K562 (cell line): ENCODE measurements around the gene PHF21A. TPM values are rescaled to one million over a fixed set of nuclear protein-coding genes. Genes with fewer than 3 reads are reported as not detected.

Experiments used
- ELF1 ChIP-seq: fragments of 200-800 bp; sonication (Bioruptor generic); IDR thresholded peaks from 2 replicates; pipeline ENCODE4 v1.6.1; 2016; ENCODE audit warnings: missing genetic modification characterization, missing compliant biosample characterization
- ELF2 ChIP-seq: fragments of 250-450 bp; sonication (Bioruptor Pico); IDR thresholded peaks from 2 replicates; pipeline ENCODE4 v1.5.0; 2021; ENCODE audit warnings: mild to moderate bottlenecking
- ETV1 ChIP-seq: fragments of 450-650 bp; conservative IDR thresholded peaks from 2 replicates; pipeline ENCODE4 v1.6.1; 2016; ENCODE audit warnings: missing genetic modification characterization, control low read depth, low read depth, missing compliant biosample characterization
- HDAC2 ChIP-seq: fragments of 450-650 bp; IDR thresholded peaks from 2 replicates; pipeline ENCODE4 v1.6.1; 2016; ENCODE audit warnings: mild to moderate bottlenecking
- HNRNPLL ChIP-seq: fragments of 200-400 bp; formaldehyde crosslinking; IDR thresholded peaks from 2 replicates; pipeline ENCODE4 v1.6.1; 2017; ENCODE audit warnings: low read length, low read depth, mild to moderate bottlenecking; ENCODE audit not compliant: poor library complexity, severe bottlenecking
- KDM4B ChIP-seq, 2 experiments: fragments of 450-650 bp in 1 of 2; sonication (generic) in 1 of 2; IDR thresholded peaks; 2 replicates each; pipeline ENCODE4 v1.6.1; 2016 to 2017; ENCODE audit warnings: borderline replicate concordance in 2 of 2, antibody characterized with exemption in 1 of 2, low read depth in 1 of 2, mild to moderate bottlenecking in 1 of 2
- PML ChIP-seq: IDR thresholded peaks from 2 replicates; pipeline ENCODE4 v1.6.1; 2012; ENCODE audit warnings: low read length, inconsistent platforms
- RBBP5 ChIP-seq: fragments of 200-600 bp; sonication (generic); IDR thresholded peaks from 2 replicates; pipeline ENCODE4 v1.6.1; 2012; ENCODE audit warnings: borderline replicate concordance, mild to moderate bottlenecking, low read length, control low read depth, inconsistent platforms; ENCODE audit not compliant: insufficient read depth, poor library complexity, severe bottlenecking
- RBFOX2 ChIP-seq: fragments of 200-400 bp; formaldehyde crosslinking; IDR thresholded peaks from 2 replicates; pipeline ENCODE4 v1.6.1; 2017; ENCODE audit warnings: low read depth, mild to moderate bottlenecking, low read length, moderate library complexity
- REST ChIP-seq, 2 experiments: fragments of 450-650 bp; formaldehyde crosslinking in 1 of 2; IDR thresholded peaks; 2 replicates each; pipeline versions ENCODE4 v1.4.0 to v1.6.1; 2014 to 2020; ENCODE audit warnings: mild to moderate bottlenecking in 2 of 2, borderline replicate concordance in 1 of 2, low read depth in 1 of 2
- TAF1 ChIP-seq: IDR thresholded peaks from 2 replicates; pipeline ENCODE4 v1.6.1; 2011; ENCODE audit warnings: mild to moderate bottlenecking, low read length, moderate library complexity; ENCODE audit not compliant: insufficient read depth, control insufficient read depth, severe bottlenecking; ENCODE audit errors: extremely low read depth
- TAF7 ChIP-seq: fragments of 450-650 bp; IDR thresholded peaks from 2 replicates; pipeline ENCODE4 v1.6.1; 2016; ENCODE audit warnings: missing genetic modification characterization, missing compliant biosample characterization
- USF1 ChIP-seq: sonication (generic); formaldehyde crosslinking; IDR thresholded peaks from 2 replicates; pipeline ENCODE4 v1.9.0; 2022; ENCODE audit warnings: mild to moderate bottlenecking, missing genetic modification reagents
- YY1 ChIP-seq, 3 experiments: IDR thresholded peaks; 2 replicates each; pipeline ENCODE4 v1.6.1; 2011; ENCODE audit warnings: low read length in 2 of 3, mild to moderate bottlenecking in 2 of 3, moderate library complexity in 2 of 3, borderline replicate concordance in 1 of 3, control low read depth in 1 of 3, low read depth in 1 of 3; ENCODE audit not compliant: insufficient read depth in 3 of 3, insufficient replicate concordance in 2 of 3, control insufficient read depth in 1 of 3, insufficient read length in 1 of 3; ENCODE audit errors: extremely low read depth in 1 of 3
- ZNF175 ChIP-seq: fragments of 200-800 bp; sonication (Bioruptor generic); IDR thresholded peaks from 2 replicates; pipeline ENCODE4 v1.6.1; 2016; ENCODE audit warnings: low read depth, mild to moderate bottlenecking, missing genetic modification characterization, missing compliant biosample characterization
- ZNF41 ChIP-seq: fragments of 250-450 bp; sonication (Bioruptor Pico); conservative IDR thresholded peaks from 2 replicates; pipeline ENCODE4 v1.4.0; 2020; ENCODE audit warnings: mild to moderate bottlenecking
- ZNF707 ChIP-seq: fragments of 250-450 bp; sonication (Bioruptor Pico); conservative IDR thresholded peaks from 2 replicates; pipeline ENCODE4 v1.8.0; 2022; ENCODE audit warnings: inconsistent platforms, mild to moderate bottlenecking, moderate library complexity
- polyA plus RNA-seq, 8 experiments: library from polyadenylated mRNA; depleted of rRNA in 4 of 8; stranded (reverse) in 5 of 8; unstranded in 3 of 8; fragments of >200 nt; fragmentation: Nextera tagmentation in 2 of 8; fragmentation: Illumina TruSeq in 1 of 8; extraction: Ambion mirVana in 2 of 8; extraction: Trizol in 1 of 8; gene quantifications; 2 replicates each; pipeline versions ENCODE4 v1.2.1 to v1.2.3, GENCODE V29; 2011 to 2014; ENCODE audit warnings: inconsistent platforms in 1 of 8, missing spikeins in 1 of 8
- total RNA-seq, 7 experiments: library from RNA; depleted of rRNA in 6 of 7; stranded (reverse); fragments of >200 nt in 6 of 7; fragmentation: Illumina TruSeq in 2 of 7; extraction: Trizol in 2 of 7; gene quantifications; 2 replicates each; pipeline versions ENCODE4 v1.2.1 to v1.2.3, GENCODE V29; 2011 to 2021; ENCODE audit warnings: low replicate concordance in 1 of 7

The PHF21A gene
- total and polyA plus RNA-seq, 9 of the 15 experiments (the other 6 are each of a cell fraction or from before 2014, with no cell fraction given), result 1.5 to 32.4 (median 10.7) TPM

- peak; percentile 98 for TF ChIP-seq REST (IDR thresholded peaks at IDR 0.05; ENCODE audit: borderline replicate concordance)
- TF ChIP-seq REST (CRISPR knock-in tag; IDR thresholded peaks at IDR 0.05; ENCODE audit: low read depth), result peak; percentile 78; the same call in 1 of the 2 replicates
- 0 out of 2 replicates have a peak, but pooled peaks have one; percentile 39 for TF ChIP-seq PML
- peak in 1 of 2 experiments; percentile 93; a peak in 2 of 4 replicates for TF ChIP-seq KDM4B (IDR thresholded peaks at IDR 0.05; ENCODE audit: borderline replicate concordance in 2 of 2, low read depth in 1 of 2)
- TF ChIP-seq TAF1, result peak; percentile 55
- TF ChIP-seq HDAC2, result no peak
- TF ChIP-seq RBFOX2, result peak; percentile 83
- no peak for TF ChIP-seq USF1 (CRISPR knock-in tag)
- peak; percentile 56; the same call in 1 of the 2 replicates for TF ChIP-seq ETV1
- peak; percentile 63 for TF ChIP-seq RBBP5
- TF ChIP-seq ZNF175 (CRISPR knock-in tag), result peak; percentile 78; the same call in 1 of the 2 replicates
- TF ChIP-seq ELF2 (CRISPR knock-in tag), result peak; percentile 96
- no peak for TF ChIP-seq ZNF41 (CRISPR knock-in tag)
- TF ChIP-seq HNRNPLL, result peak; percentile 23
- peak in 2 of 3 experiments; percentile 36 to 59 for TF ChIP-seq YY1 (IDR thresholded peaks at IDR 0.05; ENCODE audit: borderline replicate concordance in 1 of 3, control insufficient read depth in 1 of 3, extremely low read depth in 1 of 3, insufficient read depth in 3 of 3, insufficient read length in 1 of 3, insufficient replicate concordance in 2 of 3, low read depth in 1 of 3, low read length in 2 of 3)
- peak; percentile 54; the same call in 1 of the 2 replicates for TF ChIP-seq TAF7 (tag)
- TF ChIP-seq ELF1 (tag), result peak; percentile 98
- no peak for TF ChIP-seq ZNF707 (CRISPR knock-in tag)
Measured at GRCh38 chr11:45917623-45918330, 203.5 kb downstream of the PHF21A start, which contains the start of gene PEX16 (continued).
